Suprapubic skin (tissue), 3 donors: ENCODE data around the gene NTSR1.

Experiments
- POLR2A ChIP-seq, 2 donors: fragments of 450-650 bp; IDR thresholded peaks; one replicate each; pipeline ENCODE4 v1.6.1; 2017; ENCODE audit warnings: antibody characterized with exemption in 2 of 2, mild to moderate bottlenecking in 2 of 2, moderate library complexity in 2 of 2
- TF ChIP-seq, protein P1 (sequence below), 2 donors: fragments of 200-600 bp in 1 of 2; fragments of 450-650 bp in 1 of 2; sonication (generic) in 1 of 2; IDR thresholded peaks; one replicate each; pipeline ENCODE4 v1.5.1; 2016 to 2019; ENCODE audit warnings: antibody characterized with exemption in 2 of 2, mild to moderate bottlenecking in 1 of 2, moderate library complexity in 1 of 2

DNA sequence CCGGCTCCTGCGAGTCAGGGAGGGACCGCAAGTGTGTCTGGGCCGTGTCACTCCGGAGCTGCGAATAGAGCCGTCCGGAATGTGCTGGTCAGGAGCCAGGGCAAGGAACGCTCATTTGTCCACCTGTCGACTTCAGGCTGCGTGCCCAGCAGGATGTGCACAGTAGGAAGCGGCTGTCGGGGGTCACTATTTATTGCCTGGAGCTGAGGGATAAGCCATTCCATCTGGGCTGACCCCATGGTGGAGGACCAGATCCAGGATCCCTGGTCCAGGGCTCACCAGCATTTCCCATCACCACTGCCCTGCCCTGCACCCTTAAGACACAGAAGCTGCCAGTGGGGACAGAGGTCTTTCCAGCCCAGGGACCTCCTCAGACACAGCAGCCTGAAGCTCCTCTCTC is 14.7 kb downstream of the NTSR1 start:
- TF ChIP-seq, protein P1, sequence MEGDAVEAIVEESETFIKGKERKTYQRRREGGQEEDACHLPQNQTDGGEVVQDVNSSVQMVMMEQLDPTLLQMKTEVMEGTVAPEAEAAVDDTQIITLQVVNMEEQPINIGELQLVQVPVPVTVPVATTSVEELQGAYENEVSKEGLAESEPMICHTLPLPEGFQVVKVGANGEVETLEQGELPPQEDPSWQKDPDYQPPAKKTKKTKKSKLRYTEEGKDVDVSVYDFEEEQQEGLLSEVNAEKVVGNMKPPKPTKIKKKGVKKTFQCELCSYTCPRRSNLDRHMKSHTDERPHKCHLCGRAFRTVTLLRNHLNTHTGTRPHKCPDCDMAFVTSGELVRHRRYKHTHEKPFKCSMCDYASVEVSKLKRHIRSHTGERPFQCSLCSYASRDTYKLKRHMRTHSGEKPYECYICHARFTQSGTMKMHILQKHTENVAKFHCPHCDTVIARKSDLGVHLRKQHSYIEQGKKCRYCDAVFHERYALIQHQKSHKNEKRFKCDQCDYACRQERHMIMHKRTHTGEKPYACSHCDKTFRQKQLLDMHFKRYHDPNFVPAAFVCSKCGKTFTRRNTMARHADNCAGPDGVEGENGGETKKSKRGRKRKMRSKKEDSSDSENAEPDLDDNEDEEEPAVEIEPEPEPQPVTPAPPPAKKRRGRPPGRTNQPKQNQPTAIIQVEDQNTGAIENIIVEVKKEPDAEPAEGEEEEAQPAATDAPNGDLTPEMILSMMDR (IDR thresholded peaks at IDR 0.05) = no peak
- TF ChIP-seq POLR2A (IDR thresholded peaks at IDR 0.05) = no peak
